Keratinocyte (primary cell): ENCODE results near the gene CLEC2D. TPM values are rescaled to one million over a fixed set of nuclear protein-coding genes. Genes with fewer than 3 reads are reported as not detected.

ENCODE experiments used
- DNase-seq: peaks from one replicate; pipeline ENCODE4 v3.0.0-alpha.2; 2011; ENCODE audit warnings: low read depth, missing footprints, low spot score
- FAIRE-seq: peaks from 2 replicates; lab custom pipeline; 2011; peaks lifted over from hg19 to GRCh38; lab: Jason Lieb, UNC
- H2AFZ ChIP-seq: 2 replicates; pipeline ENCODE4 v1.6.0; 2012; ENCODE audit warnings: low read length, control low read depth, inconsistent platforms; ENCODE audit not compliant: control insufficient read depth
- H3K27ac ChIP-seq: 2 replicates; pipeline ENCODE4 v1.5.1; 2011; ENCODE audit warnings: low read length; ENCODE audit not compliant: control insufficient read depth, insufficient read depth
- H3K27me3 ChIP-seq: 3 replicates; pipeline ENCODE4 v1.6.0; 2011; ENCODE audit warnings: low read length; ENCODE audit not compliant: control insufficient read depth, insufficient read depth; ENCODE audit errors: extremely low read depth
- H3K36me3 ChIP-seq, 2 experiments: 2 replicates in 1 of 2; 3 replicates in 1 of 2; pipeline ENCODE4 v1.5.1; 2011; ENCODE audit warnings: low read length in 2 of 2, mild to moderate bottlenecking in 1 of 2; ENCODE audit not compliant: control insufficient read depth in 2 of 2, insufficient read depth in 2 of 2; ENCODE audit errors: extremely low read depth in 1 of 2
- H3K4me1 ChIP-seq: 3 replicates; pipeline ENCODE4 v1.5.1; 2011; ENCODE audit warnings: low read length; ENCODE audit not compliant: control insufficient read depth, insufficient read depth; ENCODE audit errors: extremely low read depth
- H3K4me2 ChIP-seq: 3 replicates; pipeline ENCODE4 v1.6.0; 2011; ENCODE audit warnings: low read depth, low read length; ENCODE audit not compliant: control insufficient read depth, insufficient read depth; ENCODE audit errors: extremely low read depth
- H3K4me3 ChIP-seq, 3 experiments: fragments of 200-600 bp in 1 of 3; sonication (generic) in 1 of 3; 2 replicates in 2 of 3; 3 replicates in 1 of 3; pipeline ENCODE4 v1.5.1; 2011 to 2016; ENCODE audit warnings: low read length in 3 of 3, mild to moderate bottlenecking in 3 of 3, control low read depth in 2 of 3, inconsistent platforms in 1 of 3, low read depth in 1 of 3, mixed read lengths in 1 of 3, mixed run types in 1 of 3, moderate library complexity in 1 of 3; ENCODE audit not compliant: control insufficient read depth in 2 of 3, insufficient read depth in 2 of 3; ENCODE audit errors: extremely low read depth in 1 of 3
- H3K79me2 ChIP-seq: 2 replicates; pipeline ENCODE4 v1.6.0; 2012; ENCODE audit warnings: low read length; ENCODE audit not compliant: control insufficient read depth, insufficient read depth
- H3K9ac ChIP-seq: 3 replicates; pipeline ENCODE4 v1.6.0; 2011; ENCODE audit warnings: low read length; ENCODE audit not compliant: control insufficient read depth, insufficient read depth; ENCODE audit errors: extremely low read depth
- H3K9me1 ChIP-seq: 3 replicates; pipeline ENCODE4 v1.6.0; 2011; ENCODE audit warnings: low read length; ENCODE audit not compliant: control insufficient read depth, insufficient read depth; ENCODE audit errors: extremely low read depth
- H3K9me3 ChIP-seq: 2 replicates; pipeline ENCODE4 v1.5.1; 2012; ENCODE audit warnings: low read depth, low read length; ENCODE audit not compliant: control insufficient read depth
- H4K20me1 ChIP-seq: 3 replicates; pipeline ENCODE4 v1.6.0; 2011; ENCODE audit warnings: low read length; ENCODE audit not compliant: control insufficient read depth, insufficient read depth; ENCODE audit errors: extremely low read depth
- EZH2 ChIP-seq: IDR thresholded peaks from one replicate; pipeline ENCODE4 v1.6.1; 2012; ENCODE audit warnings: inconsistent platforms, mild to moderate bottlenecking, low read length, moderate library complexity
- dilution Hi-C: fragments of 300-500 bp; cut with MboI; formaldehyde crosslinking; loops from one replicate; pipeline ENCODE4 v1.7.0; 2020; ENCODE audit warnings: low sequenced_read_pairs; ENCODE audit not compliant: extremely low pct_ligation_motif_present
- polyA plus RNA-seq, 5 experiments: library from polyadenylated mRNA; depleted of rRNA in 3 of 5; stranded (reverse) in 3 of 5; stranded (forward) in 1 of 5; unstranded in 1 of 5; fragments of >200 nt; gene quantifications; 1 replicate in 1 of 5; 2 replicates in 3 of 5; 3 replicates in 1 of 5; pipeline versions ENCODE4 v1.2.1 to v1.2.3, GENCODE V29; 2011 to 2012; ENCODE audit warnings: missing spikeins in 2 of 5, low read depth in 1 of 5, low replicate concordance in 1 of 5
- TF ChIP-seq, protein P1 (sequence below), 3 experiments: IDR thresholded peaks in 1 of 3; conservative IDR thresholded peaks in 1 of 3; optimal IDR thresholded peaks in 1 of 3; 2 replicates in 2 of 3; 3 replicates in 1 of 3; pipeline versions ENCODE3 to v1.5.1; 2011; ENCODE audit warnings: low read length in 3 of 3, mild to moderate bottlenecking in 3 of 3, moderate library complexity in 2 of 3, control low read depth in 1 of 3, inconsistent platforms in 1 of 3; ENCODE audit not compliant: insufficient read depth in 2 of 3; ENCODE audit errors: extremely low read depth in 1 of 3

Gene CLEC2D
- polyA plus RNA-seq, 1 donor (not counting 4 experiments of a cell fraction or from before 2014, with no cell fraction given): 2.3 TPM

DNA sequence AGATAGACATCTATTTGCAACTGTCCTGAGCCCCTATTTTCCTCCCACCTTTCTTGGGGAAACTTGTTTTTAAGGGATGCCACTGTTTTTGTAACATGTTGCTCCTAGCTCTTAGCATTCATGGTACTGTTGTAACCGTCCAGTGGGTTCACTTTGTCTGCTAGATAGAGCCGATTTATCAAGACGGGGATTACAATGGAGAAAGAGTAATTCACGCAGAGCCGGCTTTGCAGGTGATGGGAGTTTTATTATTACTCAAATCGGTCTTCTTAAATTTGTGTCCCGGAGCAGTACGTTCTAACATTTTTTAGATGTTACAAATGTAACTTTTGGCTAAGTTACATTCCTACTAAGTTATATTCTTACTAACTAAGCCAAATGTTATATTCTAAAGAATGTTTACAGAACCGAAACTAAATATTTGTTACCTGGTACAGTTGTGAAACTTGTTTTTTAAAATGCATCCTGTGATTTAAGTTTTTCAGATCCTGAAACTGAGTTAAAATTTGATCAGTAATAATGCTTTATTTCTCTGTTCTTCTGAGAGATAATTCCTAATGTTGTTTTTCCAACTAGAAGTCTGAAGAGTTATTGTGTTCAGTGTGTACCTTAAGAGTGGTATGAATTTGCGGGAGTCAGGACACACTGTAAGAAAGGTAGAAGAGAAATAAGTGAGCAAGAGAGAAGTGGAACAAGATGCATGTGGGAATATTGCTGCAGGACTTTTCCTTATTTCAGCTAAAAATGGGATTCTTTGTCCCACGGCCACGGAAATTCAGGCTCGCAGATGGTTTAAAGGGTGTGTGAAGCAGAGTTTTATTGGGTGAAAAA is 20.6 kb upstream of the CLEC2D start:
- FAIRE-seq: peak; percentile 23
- H2AFZ ChIP-seq: peak overlapping the region; percentile 86

DNA sequence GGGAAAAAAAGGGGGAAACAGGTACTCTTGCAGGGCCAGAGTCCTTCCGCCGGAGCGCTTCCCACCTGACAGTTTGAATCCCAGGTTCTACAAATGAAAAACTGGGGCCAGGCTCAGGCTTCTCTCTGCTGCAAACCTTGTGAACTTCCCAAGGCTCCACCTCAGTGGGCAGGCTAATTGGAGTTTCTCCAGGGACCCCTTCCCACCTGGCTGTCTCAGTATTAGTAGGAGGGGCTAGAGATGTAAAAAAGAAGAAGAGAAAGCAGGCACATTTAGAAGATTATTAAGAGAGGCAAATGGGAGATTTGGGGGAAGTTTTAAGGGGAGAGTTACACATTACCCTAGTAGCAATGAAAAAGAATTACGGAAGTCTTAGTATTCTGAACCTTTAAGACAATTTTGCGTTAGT is 20.0 kb upstream of the CLEC2D start:
- no peaks in the 10 kb centered on the region for H4K20me1 ChIP-seq
- H3K9me3 ChIP-seq: no peaks in the 10 kb centered on the region
- H3K9ac ChIP-seq: peak overlapping the region; percentile 78
- H3K27ac ChIP-seq: peak overlapping the region; percentile 81
- no peaks in the 10 kb centered on the region for H3K27me3 ChIP-seq
- no peaks in the 10 kb centered on the region for H3K9me1 ChIP-seq
- DNase-seq (no peak), FAIRE-seq (no peak)
- peak overlapping the region; percentile 41 to 70 (median 67) for H3K4me3 ChIP-seq
- H3K4me1 ChIP-seq: peaks cover 30% of the 10 kb centered on the region
- H3K36me3 ChIP-seq: no peaks in the 10 kb centered on the region
- H2AFZ ChIP-seq: peak overlapping the region; percentile 37
- H3K79me2 ChIP-seq: no peaks in the 10 kb centered on the region
- dilution Hi-C loops: no loop called here
- TF ChIP-seq, protein P1, sequence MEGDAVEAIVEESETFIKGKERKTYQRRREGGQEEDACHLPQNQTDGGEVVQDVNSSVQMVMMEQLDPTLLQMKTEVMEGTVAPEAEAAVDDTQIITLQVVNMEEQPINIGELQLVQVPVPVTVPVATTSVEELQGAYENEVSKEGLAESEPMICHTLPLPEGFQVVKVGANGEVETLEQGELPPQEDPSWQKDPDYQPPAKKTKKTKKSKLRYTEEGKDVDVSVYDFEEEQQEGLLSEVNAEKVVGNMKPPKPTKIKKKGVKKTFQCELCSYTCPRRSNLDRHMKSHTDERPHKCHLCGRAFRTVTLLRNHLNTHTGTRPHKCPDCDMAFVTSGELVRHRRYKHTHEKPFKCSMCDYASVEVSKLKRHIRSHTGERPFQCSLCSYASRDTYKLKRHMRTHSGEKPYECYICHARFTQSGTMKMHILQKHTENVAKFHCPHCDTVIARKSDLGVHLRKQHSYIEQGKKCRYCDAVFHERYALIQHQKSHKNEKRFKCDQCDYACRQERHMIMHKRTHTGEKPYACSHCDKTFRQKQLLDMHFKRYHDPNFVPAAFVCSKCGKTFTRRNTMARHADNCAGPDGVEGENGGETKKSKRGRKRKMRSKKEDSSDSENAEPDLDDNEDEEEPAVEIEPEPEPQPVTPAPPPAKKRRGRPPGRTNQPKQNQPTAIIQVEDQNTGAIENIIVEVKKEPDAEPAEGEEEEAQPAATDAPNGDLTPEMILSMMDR (optimal IDR thresholded peaks at IDR 0.05 in 1 of 3, IDR thresholded peaks at IDR 0.05 in 1 of 3, conservative IDR thresholded peaks at IDR 0.05 in 1 of 3; ENCODE audit: extremely low read depth in 1 of 3, insufficient read depth in 2 of 3, low read length in 3 of 3): no peak
- TF ChIP-seq EZH2: no peak
- H3K4me2 ChIP-seq: peak overlapping the region; percentile 91

More for the DNA sequence above, 20.6 kb upstream of the CLEC2D start:
- Histone ChIP-seq H3K4me3 (peak overlapping the region; percentile 41 to 70 (median 67)), H3K36me3 (no peaks in the 10 kb centered on the region), H3K4me2 (peak overlapping the region; percentile 91), H3K9me3 (no peaks in the 10 kb centered on the region), H3K9ac (peak overlapping the region; percentile 78), H4K20me1 (no peaks in the 10 kb centered on the region), H3K4me1 (peaks cover 30% of the 10 kb centered on the region), H3K27me3 (no peaks in the 10 kb centered on the region), H3K27ac (peak overlapping the region; percentile 81), H3K9me1 (no peaks in the 10 kb centered on the region), H3K79me2 (no peaks in the 10 kb centered on the region)
- dilution Hi-C loops: no loop called here
- no peak for TF ChIP-seq EZH2
- TF ChIP-seq, protein P1 (optimal IDR thresholded peaks at IDR 0.05 in 1 of 3, IDR thresholded peaks at IDR 0.05 in 1 of 3, conservative IDR thresholded peaks at IDR 0.05 in 1 of 3; ENCODE audit: extremely low read depth in 1 of 3, insufficient read depth in 2 of 3, low read length in 3 of 3): no peak
- no peak for DNase-seq
